PC-3 (cell line): ENCODE measurements around the gene QPCT.
A peak's percentile ranks its signal among the peaks of the same experiment; 100 is the strongest.

Source experiments
- CTCF ChIP-seq: fragments of 300-600 bp; sonication (generic); conservative IDR thresholded peaks from 2 replicates; pipeline ENCODE4 v1.5.1; 2017; ENCODE audit warnings: antibody characterized with exemption, low read depth, mild to moderate bottlenecking, low read length
- EZH2 ChIP-seq: fragments of 300-600 bp; sonication (generic); IDR thresholded peaks from one replicate; pipeline ENCODE4 v1.6.1; 2017; ENCODE audit warnings: antibody characterized with exemption, mild to moderate bottlenecking, low read length; ENCODE audit not compliant: unreplicated experiment
- EZH2phosphoT487 ChIP-seq: fragments of 300-600 bp; sonication (generic); IDR thresholded peaks from 2 replicates; pipeline ENCODE4 v1.6.1; 2018; ENCODE audit warnings: mild to moderate bottlenecking, antibody characterized with exemption, low read length, borderline replicate concordance

GRCh38 chr2:37415128-37415820 is 70.8 kb downstream of the QPCT start:
- TF ChIP-seq CTCF (peak; percentile 54), EZH2 (no peak), EZH2phosphoT487 (no peak)
